Stomach (tissue), 9 donors: Measurements from ENCODE around the gene RABGGTB. TPM values are rescaled to one million over a fixed set of nuclear protein-coding genes. Genes with fewer than 3 reads are reported as not detected.
"Not testable (repeated sequence)": the region's sequence is repeated elsewhere in the genome, so short reads cannot be mapped to it uniquely, and the experiment has no call there.

Experiments used
- DNase-seq, 2 donors: peaks; one replicate each; pipeline versions ENCODE4 v3.0.0 to v3.0.0-alpha.2; 2013 to 2019
- H3K27ac ChIP-seq, 5 donors: fragments of 200-600 bp in 4 of 5; sonication (generic) in 4 of 5; one replicate each; pipeline ENCODE4 v1.5.1; 2013 to 2019; ENCODE audit warnings: mild to moderate bottlenecking in 1 of 5, moderate library complexity in 1 of 5
- H3K27me3 ChIP-seq, 3 donors: fragments of 200-600 bp; sonication (generic); one replicate each; pipeline ENCODE4 v1.5.1; 2017 to 2019; ENCODE audit warnings: mixed run types in 1 of 3
- H3K36me3 ChIP-seq, 4 donors: fragments of 200-600 bp; sonication (generic); 1 replicate in 3 of 4; 2 replicates in 1 of 4; pipeline ENCODE4 v1.5.1; 2016 to 2019
- H3K4me1 ChIP-seq, 4 donors: fragments of 200-600 bp; sonication (generic); one replicate each; pipeline ENCODE4 v1.5.1; 2016 to 2019
- H3K4me3 ChIP-seq, 4 donors: fragments of 200-600 bp; sonication (generic) in 3 of 4; one replicate each; pipeline ENCODE4 v1.5.1; 2016 to 2019; ENCODE audit warnings: mild to moderate bottlenecking in 1 of 4
- H3K9me3 ChIP-seq, 4 donors: fragments of 200-600 bp; sonication (generic); one replicate each; pipeline ENCODE4 v1.5.1; 2016 to 2019
- CTCF ChIP-seq, 7 experiments: fragments of 450-650 bp in 4 of 7; fragments of 200-600 bp in 3 of 7; sonication (generic) in 3 of 7; IDR thresholded peaks; one replicate each; pipeline ENCODE4 v1.5.1; 2016 to 2019; ENCODE audit warnings: antibody characterized with exemption in 7 of 7, control low read depth in 2 of 7, mild to moderate bottlenecking in 1 of 7
- EP300 ChIP-seq: sonication (generic); formaldehyde crosslinking; IDR thresholded peaks from one replicate; pipeline ENCODE4 v1.6.1; 2017; ENCODE audit warnings: antibody characterized with exemption
- POLR2A ChIP-seq, 4 donors: fragments of 450-650 bp; IDR thresholded peaks; one replicate each; pipeline ENCODE4 v1.6.1; 2016; ENCODE audit warnings: antibody characterized with exemption in 4 of 4, control low read depth in 2 of 4, mild to moderate bottlenecking in 1 of 4, moderate library complexity in 1 of 4
- POLR2AphosphoS5 ChIP-seq, 3 donors: sonication (generic); formaldehyde crosslinking; IDR thresholded peaks; one replicate each; pipeline ENCODE4 v1.6.1; 2016; ENCODE audit warnings: antibody characterized with exemption in 3 of 3
- WGBS, 5 donors: extraction: QIAGEN DNeasy Blood & Tissue Kit in 3 of 5; methylation state at CpG; one replicate each; pipeline versions ENCODE4 v1.1.5 to v1.1.7; 2013 to 2018; 5-methylcytosine and 5-hydroxymethylcytosine counted together
- intact Hi-C: fragments of 100-400 bp; cut with DNase I; formaldehyde crosslinking; loops from one replicate; pipeline ENCODE4 v1.15.1; 2023; ENCODE audit warnings: low total_unique reads
- polyA plus RNA-seq, 3 donors: library from polyadenylated mRNA; stranded (reverse); fragments of 200-250 nt; gene quantifications; one replicate each; pipeline ENCODE4 v1.2.3, GENCODE V29; 2013
- total RNA-seq, 5 donors: library from RNA; depleted of rRNA; stranded (reverse); fragments of >200 nt; gene quantifications; one replicate each; pipeline versions ENCODE4 v1.1.0 to v1.2.3, GENCODE V29; 2014 to 2016
- donor health status: healthy with polysubstance abuse.
- donor health status: Bipolar disorder and iron deficiency.
- donor health status: healthy.

Gene RABGGTB
- total and polyA plus RNA-seq, 8 donors, result 37.4 to 156 (median 58.8) TPM

- DNase-seq, result no peak
- Histone ChIP-seq H3K4me3 (no peak overlapping the region), H3K4me1 (peaks cover 0 to 12% (median 4%) of the 10 kb centered on the region in 4 donors), H3K36me3 (no peaks in the 10 kb centered on the region), H3K27ac (no peak overlapping the region), H3K27me3 (no peaks in the 10 kb centered on the region), H3K9me3 (no peaks in the 10 kb centered on the region)
- 79 to 85% (median 82%) methylated on average over 4 of the region's 4 CpGs for WGBS, 5 donors
- intact Hi-C loops, result no loop called here
- TF ChIP-seq POLR2A (IDR thresholded peaks at IDR 0.05), result no peak
- TF ChIP-seq CTCF (IDR thresholded peaks at IDR 0.05), result no peak
- no peak for TF ChIP-seq EP300
- no peak for TF ChIP-seq POLR2AphosphoS5 (IDR thresholded peaks at IDR 0.05)
These were observed 22.9 kb downstream of the RABGGTB start for GRCh38 chr1:75808921-75809320.

GRCh38 chr1:75810113-75810512 lies 24.1 kb downstream of the RABGGTB start:
- H3K9me3 ChIP-seq, H3K27me3 ChIP-seq, DNase-seq, H3K36me3 ChIP-seq, intact Hi-C loops, H3K4me3 ChIP-seq, H3K27ac ChIP-seq: not testable (repeated sequence)
- peaks cover 0 to 12% (median 4%) of the 10 kb centered on the region in 4 donors for H3K4me1 ChIP-seq
- WGBS, 5 donors, result 82 to 97% (median 92%) methylated on average over 3 of the region's 3 CpGs

GRCh38 chr1:75811211-75811981 lies 25.3 kb downstream of the RABGGTB start:
- WGBS, 5 donors, result 19 to 58% (median 27%) methylated on average over 1 of the region's 1 CpG
- H3K27ac ChIP-seq, result peak overlapping the region in 1 of 5 donors; percentile 1

GRCh38 chr1:75812065-75812464 lies 26.0 kb downstream of the RABGGTB start:
- Histone ChIP-seq H3K27me3 (no peaks in the 10 kb centered on the region), H3K27ac (no peak overlapping the region), H3K4me1 (peaks cover 0 to 12% (median 4%) of the 10 kb centered on the region in 4 donors), H3K36me3 (no peaks in the 10 kb centered on the region), H3K9me3 (no peaks in the 10 kb centered on the region), H3K4me3 (no peak overlapping the region)
- DNase-seq, result no peak
- TF ChIP-seq CTCF (IDR thresholded peaks at IDR 0.05) (no peak), POLR2AphosphoS5 (IDR thresholded peaks at IDR 0.05) (no peak)
- intact Hi-C loops, result no loop called here
- 34 to 63% (median 53%) methylated on average over 3 of the region's 3 CpGs for WGBS, 5 donors

More at GRCh38 chr1:75811211-75811981, 25.3 kb downstream of the RABGGTB start:
- intact Hi-C loops, result no loop called here
- no peaks in the 10 kb centered on the region for H3K36me3 ChIP-seq
- no peak overlapping the region for H3K4me3 ChIP-seq
- no peak for DNase-seq
- no peaks in the 10 kb centered on the region for H3K9me3 ChIP-seq
- no peaks in the 10 kb centered on the region for H3K27me3 ChIP-seq
- TF ChIP-seq POLR2A (IDR thresholded peaks at IDR 0.05) (no peak), POLR2AphosphoS5 (IDR thresholded peaks at IDR 0.05) (no peak), EP300 (no peak), CTCF (IDR thresholded peaks at IDR 0.05) (no peak)
- peaks cover 0 to 12% (median 4%) of the 10 kb centered on the region in 4 donors for H3K4me1 ChIP-seq

GRCh38 chr1:75823596-75823995 lies 37.5 kb downstream of the RABGGTB start:
- intact Hi-C loops, result not testable (repeated sequence)

More at GRCh38 chr1:75823596-75823995, 37.5 kb downstream of the RABGGTB start:
- WGBS, 5 donors, result 60 to 83% (median 73%) methylated on average over 1 of the region's 1 CpG
- not testable (repeated sequence) for H3K27ac ChIP-seq, H3K9me3 ChIP-seq, DNase-seq, H3K36me3 ChIP-seq, H3K27me3 ChIP-seq, H3K4me3 ChIP-seq, H3K4me1 ChIP-seq
